GM19324 (cell line): ENCODE measurements around the gene CARNS1.

Experiments used
- ATAC-seq: cut with Tn5 transposase; IDR thresholded peaks from one replicate; pipeline ENCODE4 v1.9.1; 2021; ENCODE audit warnings: mild to moderate bottlenecking, moderate library complexity; ENCODE audit not compliant: unreplicated experiment, low FRiP score

CARNS1 gene

GRCh38 chr11:67375320-67376055 is 40.0 kb upstream of the CARNS1 start:
- ATAC-seq = no peak

GRCh38 chr11:67376063-67376820 is 39.2 kb upstream of the CARNS1 start:
- no peak for ATAC-seq

GRCh38 chr11:67376873-67377808 is 38.3 kb upstream of the CARNS1 start:
- ATAC-seq = no peak

- no peak for ATAC-seq
These were observed 36.9 kb upstream of the CARNS1 start for GRCh38 chr11:67378544-67378943.

- no peak for ATAC-seq
These were observed 36.1 kb upstream of the CARNS1 start for GRCh38 chr11:67379061-67380058.

- ATAC-seq = no peak
These were observed 34.1 kb upstream of the CARNS1 start for GRCh38 chr11:67381244-67381972.

GRCh38 chr11:67382276-67383136 is 33.0 kb upstream of the CARNS1 start:
- no peak for ATAC-seq

GRCh38 chr11:67384851-67385366 is 30.6 kb upstream of the CARNS1 start:
- ATAC-seq = no peak

GRCh38 chr11:67387069-67387468 is 28.4 kb upstream of the CARNS1 start:
- ATAC-seq = no peak

GRCh38 chr11:67387518-67387917 is 28.0 kb upstream of the CARNS1 start:
- no peak for ATAC-seq

- ATAC-seq = no peak
These were observed 26.0 kb upstream of the CARNS1 start for GRCh38 chr11:67389477-67389876.

GRCh38 chr11:67390947-67391303 is 24.6 kb upstream of the CARNS1 start:
- no peak for ATAC-seq

- ATAC-seq = peak; percentile 79
These were observed 23.9 kb upstream of the CARNS1 start, which contains the start of gene RAD9A for GRCh38 chr11:67391304-67392182. Gene RAD9A (plus strand): TSS chr11:67391986. CDS start chr11:67392045, 59 bp downstream.

GRCh38 chr11:67392183-67392715 is 23.2 kb upstream of the CARNS1 start:
- no peak for ATAC-seq

- ATAC-seq = no peak
These were observed 22.0 kb upstream of the CARNS1 start for GRCh38 chr11:67393437-67393836.

- ATAC-seq = no peak
These were observed 21.5 kb upstream of the CARNS1 start for GRCh38 chr11:67393990-67394389.
